Astrocyte (in vitro differentiated cells and primary cell): ENCODE results near the gene TMEM273. TPM values are rescaled to one million over a fixed set of nuclear protein-coding genes. Genes with fewer than 3 reads are reported as not detected.

Experiments used
- DNase-seq: peaks from one replicate; pipeline ENCODE4 v3.0.0-alpha.2; 2010; ENCODE audit warnings: low read depth
- FAIRE-seq: peaks from 2 replicates; lab custom pipeline; 2011; peaks lifted over from hg19 to GRCh38; lab: Jason Lieb, UNC
- H2AFZ ChIP-seq: 2 replicates; pipeline ENCODE4 v1.6.0; 2012; ENCODE audit warnings: low read depth, low read length, inconsistent platforms
- H3K27ac ChIP-seq: 2 replicates; pipeline ENCODE4 v1.5.1; 2011; ENCODE audit warnings: low read depth, low read length, inconsistent platforms
- H3K27me3 ChIP-seq: 2 replicates; pipeline ENCODE4 v1.6.0; 2011; ENCODE audit warnings: low read length, inconsistent platforms; ENCODE audit not compliant: insufficient read depth
- H3K36me3 ChIP-seq: 2 replicates; pipeline ENCODE4 v1.5.1; 2011; ENCODE audit warnings: low read length, inconsistent platforms; ENCODE audit not compliant: insufficient read depth
- H3K4me1 ChIP-seq: 2 replicates; pipeline ENCODE4 v1.5.1; 2011; ENCODE audit warnings: low read length, inconsistent platforms; ENCODE audit not compliant: insufficient read depth
- H3K4me2 ChIP-seq: 2 replicates; pipeline ENCODE4 v1.6.0; 2012; ENCODE audit warnings: low read length, inconsistent platforms
- H3K4me3 ChIP-seq: 2 replicates; pipeline ENCODE4 v1.5.1; 2011; ENCODE audit warnings: low read depth, mild to moderate bottlenecking, low read length, inconsistent platforms; ENCODE audit not compliant: insufficient read depth
- H3K79me2 ChIP-seq: 2 replicates; pipeline ENCODE4 v1.6.0; 2012; ENCODE audit warnings: mild to moderate bottlenecking, low read length, inconsistent platforms; ENCODE audit not compliant: insufficient read depth
- H3K9ac ChIP-seq: 2 replicates; pipeline ENCODE4 v1.6.0; 2012; ENCODE audit warnings: mild to moderate bottlenecking, low read length, inconsistent platforms
- H3K9me3 ChIP-seq: 2 replicates; pipeline ENCODE4 v1.5.1; 2012; ENCODE audit warnings: low read depth, mild to moderate bottlenecking, low read length, inconsistent platforms; ENCODE audit not compliant: insufficient read depth
- H4K20me1 ChIP-seq: 2 replicates; pipeline ENCODE4 v1.6.0; 2012; ENCODE audit warnings: low read length, inconsistent platforms; ENCODE audit not compliant: insufficient read depth
- H3K27ac Mint-ChIP-seq: one replicate; pipeline ENCODE4 v1.8.0; 2021; ENCODE audit warnings: mild to moderate bottlenecking, mixed read lengths; ENCODE audit not compliant: unreplicated experiment
- H3K27me3 Mint-ChIP-seq: one replicate; pipeline ENCODE4 v1.8.0; 2021; ENCODE audit warnings: low read depth, mixed read lengths; ENCODE audit not compliant: unreplicated experiment
- H3K36me3 Mint-ChIP-seq: one replicate; pipeline ENCODE4 v1.8.0; 2021; ENCODE audit warnings: low read depth, mixed read lengths; ENCODE audit not compliant: unreplicated experiment
- H3K4me1 Mint-ChIP-seq: one replicate; pipeline ENCODE4 v1.8.0; 2021; ENCODE audit warnings: low read depth, mixed read lengths; ENCODE audit not compliant: unreplicated experiment
- H3K4me3 Mint-ChIP-seq: one replicate; pipeline ENCODE4 v1.8.0; 2021; ENCODE audit warnings: mild to moderate bottlenecking, moderate library complexity, mixed read lengths; ENCODE audit not compliant: unreplicated experiment
- H3K9me3 Mint-ChIP-seq: one replicate; pipeline ENCODE4 v1.8.0; 2021; ENCODE audit warnings: mild to moderate bottlenecking, mixed read lengths; ENCODE audit not compliant: unreplicated experiment
- EZH2 ChIP-seq: IDR thresholded peaks from 2 replicates; pipeline ENCODE4 v1.6.1; 2012; ENCODE audit warnings: mild to moderate bottlenecking, low read length, inconsistent platforms; ENCODE audit not compliant: insufficient read depth
- total RNA-seq: library from RNA; stranded (reverse); gene quantifications from 2 replicates; pipeline ENCODE4 v1.2.1, GENCODE V29; 2021
- TF ChIP-seq, protein P1 (sequence below): IDR thresholded peaks from 2 replicates; pipeline ENCODE4 v1.5.1; 2011; ENCODE audit warnings: low read depth, mild to moderate bottlenecking, inconsistent platforms, low read length, moderate library complexity; ENCODE audit not compliant: insufficient read depth

Gene TMEM273
- total RNA-seq, 1 donor from 2014 or later, result not detected

GRCh38 chr10:49207113-49207512 lies 18.9 kb upstream of the TMEM273 start:
- TF ChIP-seq, protein P1, sequence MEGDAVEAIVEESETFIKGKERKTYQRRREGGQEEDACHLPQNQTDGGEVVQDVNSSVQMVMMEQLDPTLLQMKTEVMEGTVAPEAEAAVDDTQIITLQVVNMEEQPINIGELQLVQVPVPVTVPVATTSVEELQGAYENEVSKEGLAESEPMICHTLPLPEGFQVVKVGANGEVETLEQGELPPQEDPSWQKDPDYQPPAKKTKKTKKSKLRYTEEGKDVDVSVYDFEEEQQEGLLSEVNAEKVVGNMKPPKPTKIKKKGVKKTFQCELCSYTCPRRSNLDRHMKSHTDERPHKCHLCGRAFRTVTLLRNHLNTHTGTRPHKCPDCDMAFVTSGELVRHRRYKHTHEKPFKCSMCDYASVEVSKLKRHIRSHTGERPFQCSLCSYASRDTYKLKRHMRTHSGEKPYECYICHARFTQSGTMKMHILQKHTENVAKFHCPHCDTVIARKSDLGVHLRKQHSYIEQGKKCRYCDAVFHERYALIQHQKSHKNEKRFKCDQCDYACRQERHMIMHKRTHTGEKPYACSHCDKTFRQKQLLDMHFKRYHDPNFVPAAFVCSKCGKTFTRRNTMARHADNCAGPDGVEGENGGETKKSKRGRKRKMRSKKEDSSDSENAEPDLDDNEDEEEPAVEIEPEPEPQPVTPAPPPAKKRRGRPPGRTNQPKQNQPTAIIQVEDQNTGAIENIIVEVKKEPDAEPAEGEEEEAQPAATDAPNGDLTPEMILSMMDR, result no peak
- TF ChIP-seq EZH2, result no peak
- no peaks in the 10 kb centered on the region for H3K4me1 Mint-ChIP-seq
- Histone ChIP-seq H4K20me1 (no peaks in the 10 kb centered on the region), H3K4me3 (no peak overlapping the region), H3K4me2 (no peak overlapping the region), H3K79me2 (no peaks in the 10 kb centered on the region), H3K9me3 (no peaks in the 10 kb centered on the region), H3K4me1 (no peaks in the 10 kb centered on the region), H3K27ac (no peak overlapping the region), H2AFZ (no peak overlapping the region), H3K27me3 (no peaks in the 10 kb centered on the region), H3K36me3 (no peaks in the 10 kb centered on the region), H3K9ac (no peak overlapping the region)
- H3K27me3 Mint-ChIP-seq, result peaks cover 31% of the 10 kb centered on the region
- H3K9me3 Mint-ChIP-seq, result no peaks in the 10 kb centered on the region
- no peak for FAIRE-seq
- no peak overlapping the region for H3K4me3 Mint-ChIP-seq
- no peak overlapping the region for H3K27ac Mint-ChIP-seq
- H3K36me3 Mint-ChIP-seq, result no peaks in the 10 kb centered on the region
- no peak for DNase-seq

DNA sequence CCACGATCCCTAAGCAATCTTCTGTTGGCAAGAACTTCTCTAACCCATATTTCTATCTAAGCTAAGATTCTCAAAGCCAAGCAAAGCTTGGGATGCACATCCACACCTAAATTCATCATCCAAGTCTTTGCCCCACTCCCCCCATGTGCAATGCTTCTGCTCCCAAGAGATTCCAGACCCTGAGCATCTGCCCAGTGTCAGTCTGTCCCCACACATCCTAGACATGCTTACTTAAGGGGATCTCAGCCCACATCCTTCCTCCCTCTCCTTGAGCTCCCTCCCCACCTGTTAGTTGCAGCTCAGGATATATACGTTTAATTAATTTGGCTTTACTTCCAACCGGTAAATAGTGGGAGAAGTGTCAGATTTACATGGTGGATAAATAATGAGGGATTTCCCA lies 17.0 kb upstream of the TMEM273 start:
- FAIRE-seq, result no peak

DNA sequence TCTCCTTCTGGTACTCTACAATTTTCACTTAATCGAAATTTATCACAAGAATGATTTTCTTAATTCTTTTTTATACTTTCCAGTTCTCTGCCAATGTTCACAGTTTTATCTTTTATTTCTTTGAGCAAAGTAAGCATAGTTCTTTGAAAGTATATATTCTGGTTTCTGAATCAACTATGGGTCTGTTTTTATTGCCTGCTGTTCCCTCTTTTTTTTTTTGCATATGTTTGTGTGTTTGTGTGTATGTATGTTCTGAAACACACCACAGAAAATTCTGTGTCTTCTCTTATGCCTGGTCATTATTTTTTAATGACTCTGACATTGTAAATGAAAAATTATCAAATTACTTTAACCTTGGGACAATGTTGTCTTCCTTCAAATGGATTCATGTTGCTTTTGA lies 15.9 kb upstream of the TMEM273 start:
- no peaks in the 10 kb centered on the region for H3K9me3 Mint-ChIP-seq
- FAIRE-seq (no peak), DNase-seq (no peak)
- Histone ChIP-seq H3K27ac (no peak overlapping the region), H2AFZ (no peak overlapping the region), H4K20me1 (no peaks in the 10 kb centered on the region), H3K9ac (no peak overlapping the region), H3K36me3 (no peaks in the 10 kb centered on the region), H3K4me2 (no peak overlapping the region), H3K4me1 (no peaks in the 10 kb centered on the region), H3K79me2 (no peaks in the 10 kb centered on the region), H3K27me3 (no peaks in the 10 kb centered on the region), H3K9me3 (no peaks in the 10 kb centered on the region), H3K4me3 (no peak overlapping the region)
- H3K27me3 Mint-ChIP-seq, result peaks cover 19% of the 10 kb centered on the region
- H3K4me3 Mint-ChIP-seq, result no peak overlapping the region
- H3K36me3 Mint-ChIP-seq, result no peaks in the 10 kb centered on the region
- no peak overlapping the region for H3K27ac Mint-ChIP-seq
- H3K4me1 Mint-ChIP-seq, result no peaks in the 10 kb centered on the region
- TF ChIP-seq, protein P1, result no peak
- no peak for TF ChIP-seq EZH2

More for the DNA sequence above, 17.0 kb upstream of the TMEM273 start:
- no peaks in the 10 kb centered on the region for H3K4me1 ChIP-seq
- peaks cover 21% of the 10 kb centered on the region for H3K27me3 Mint-ChIP-seq
- H3K9ac ChIP-seq, result no peak overlapping the region
- no peaks in the 10 kb centered on the region for H3K36me3 ChIP-seq
- H3K27ac Mint-ChIP-seq, result no peak overlapping the region
- no peak for DNase-seq
- H3K4me2 ChIP-seq, result no peak overlapping the region
- TF ChIP-seq, protein P1, result no peak
- TF ChIP-seq EZH2, result no peak
- no peaks in the 10 kb centered on the region for H3K9me3 Mint-ChIP-seq
- H3K27ac ChIP-seq, result no peak overlapping the region
- H4K20me1 ChIP-seq, result no peaks in the 10 kb centered on the region
- no peaks in the 10 kb centered on the region for H3K27me3 ChIP-seq
- no peaks in the 10 kb centered on the region for H3K9me3 ChIP-seq
- H3K36me3 Mint-ChIP-seq, result no peaks in the 10 kb centered on the region
- H3K4me3 Mint-ChIP-seq, result no peak overlapping the region
- no peak overlapping the region for H2AFZ ChIP-seq
- no peaks in the 10 kb centered on the region for H3K79me2 ChIP-seq
- no peaks in the 10 kb centered on the region for H3K4me1 Mint-ChIP-seq
- H3K4me3 ChIP-seq, result no peak overlapping the region
